ENCODE data around the gene LILRA2.
"Not testable (repeated sequence)": the region's sequence is repeated elsewhere in the genome, so short reads cannot be mapped to it uniquely, and the experiment has no call there.

LILRA2 gene

DNA sequence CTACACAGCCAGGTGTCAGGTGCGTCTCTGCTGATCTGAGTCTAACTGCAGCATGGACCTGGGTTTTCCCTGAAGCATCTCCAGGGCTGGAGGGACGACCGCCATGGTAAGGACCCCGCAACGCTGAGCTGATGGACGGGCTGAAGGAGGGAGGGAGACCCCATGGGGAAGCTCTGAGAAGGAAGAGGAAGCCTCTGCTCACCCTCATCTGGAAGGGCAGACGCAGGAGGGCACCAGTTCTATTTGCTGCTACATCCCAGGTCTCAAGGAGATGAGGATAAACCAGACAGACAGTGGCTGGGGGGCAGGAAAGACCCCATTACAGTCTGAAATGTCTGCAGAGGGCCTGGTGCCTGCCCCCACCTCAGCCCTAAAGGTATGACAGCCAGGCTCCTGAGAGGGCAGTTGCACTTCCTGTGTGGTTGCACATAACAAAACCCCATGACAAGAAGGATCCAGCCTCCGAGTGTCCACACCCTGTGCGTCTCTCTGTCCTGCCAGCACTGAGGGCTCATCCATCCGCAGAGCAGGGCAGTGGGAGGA, at the start of gene LILRA2:
Gene LILRA2 (plus strand): TSS at position 461 of the 543 bp plus-strand sequence. CDS start 89 bp downstream, outside the sequence.
- no peak for DNase-seq (ENCODE audit: low read depth)

GRCh38 chr19:54525636-54526035, 48.0 kb upstream of the LILRA2 start:
- no peak for DNase-seq (ENCODE audit: low read depth)

GRCh38 chr19:54526972-54527371, 46.6 kb upstream of the LILRA2 start:
- DNase-seq (ENCODE audit: low read depth), result no peak

DNA sequence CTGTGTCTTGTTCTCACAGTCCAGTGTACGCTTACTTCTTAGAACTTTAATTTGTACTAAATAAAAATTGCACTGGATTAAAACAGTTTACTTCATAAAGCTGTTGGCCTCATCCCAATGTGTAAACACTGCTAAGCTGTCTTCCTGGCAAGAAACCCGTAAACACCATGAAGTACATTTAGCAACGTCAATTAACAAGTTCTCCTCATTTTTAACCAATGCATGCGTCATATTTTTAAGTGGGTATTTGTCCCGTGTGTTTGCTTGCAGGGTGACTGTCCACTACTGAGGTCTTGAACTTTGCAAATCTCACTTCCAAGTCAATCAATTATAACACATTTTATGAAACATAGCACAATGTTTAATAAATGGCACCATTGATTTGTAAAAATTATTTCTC, 42.7 kb upstream of the LILRA2 start:
- DNase-seq (ENCODE audit: low read depth), result no peak

DNA sequence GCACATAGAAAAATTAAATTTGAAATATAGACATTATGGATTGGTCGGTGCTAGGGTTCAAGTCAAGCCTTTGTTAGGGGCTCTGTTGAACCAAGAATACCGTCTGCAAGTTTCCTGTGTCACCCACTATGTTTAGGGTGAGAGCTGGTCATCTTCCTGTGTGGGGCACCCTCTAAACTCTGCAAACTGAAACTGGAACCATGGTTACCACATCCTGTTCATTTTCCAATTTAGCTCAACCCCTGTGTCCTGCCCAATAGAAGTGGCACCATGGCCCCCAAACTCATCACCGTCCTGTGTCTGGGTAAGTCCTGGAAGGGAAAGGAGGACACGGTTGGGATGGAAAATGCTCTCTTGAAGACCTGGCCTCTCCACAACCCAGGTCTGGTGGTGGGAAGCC, 41.1 kb upstream of the LILRA2 start:
- no peak for DNase-seq (ENCODE audit: low read depth)

DNA sequence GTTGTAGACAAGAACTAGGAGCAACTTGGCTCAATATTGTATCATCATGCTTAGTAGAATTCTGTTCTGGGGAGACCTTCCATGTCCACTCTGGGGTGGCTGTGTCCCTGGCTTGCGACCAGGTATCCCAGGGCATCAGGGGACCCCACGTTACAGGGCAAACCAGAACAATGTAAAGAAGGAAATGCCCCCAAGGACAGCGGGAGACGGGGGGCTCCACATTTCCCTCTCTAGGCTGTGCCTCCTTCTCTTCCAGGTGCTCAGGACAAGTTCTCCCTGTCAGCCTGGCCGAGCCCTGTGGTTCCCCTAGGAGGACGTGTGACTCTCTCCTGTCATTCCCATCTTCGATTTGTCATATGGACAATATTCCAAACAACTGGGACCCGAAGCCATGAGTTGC, 40.1 kb upstream of the LILRA2 start:
- DNase-seq (ENCODE audit: low read depth), result no peak

GRCh38 chr19:54534156-54534555, 39.4 kb upstream of the LILRA2 start:
- DNase-seq (ENCODE audit: low read depth), result no peak

DNA sequence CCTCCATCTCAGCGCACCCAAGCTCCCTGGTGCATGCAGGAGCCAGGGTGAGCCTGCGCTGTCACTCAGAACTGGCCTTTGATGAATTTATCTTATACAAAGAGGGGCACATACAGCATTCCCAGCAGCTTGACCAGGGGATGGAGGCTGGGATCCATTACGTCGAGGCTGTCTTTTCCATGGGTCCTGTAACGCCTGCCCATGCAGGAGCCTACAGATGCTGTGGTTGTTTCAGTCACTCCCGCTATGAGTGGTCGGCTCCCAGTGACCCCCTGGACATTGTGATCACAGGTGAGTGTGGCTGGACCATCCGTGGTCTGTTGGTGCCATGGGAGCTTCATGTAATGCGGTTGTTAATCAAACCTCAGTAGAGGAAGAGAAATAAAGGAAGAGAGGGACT, 38.0 kb upstream of the LILRA2 start:
- DNase-seq (ENCODE audit: low read depth), result no peak

- DNase-seq (ENCODE audit: low read depth), result no peak
Measured at GRCh38 chr19:54536956-54537355, 36.6 kb upstream of the LILRA2 start.

GRCh38 chr19:54541712-54542111, 31.9 kb upstream of the LILRA2 start:
- DNase-seq (ENCODE audit: low read depth), result no peak

DNA sequence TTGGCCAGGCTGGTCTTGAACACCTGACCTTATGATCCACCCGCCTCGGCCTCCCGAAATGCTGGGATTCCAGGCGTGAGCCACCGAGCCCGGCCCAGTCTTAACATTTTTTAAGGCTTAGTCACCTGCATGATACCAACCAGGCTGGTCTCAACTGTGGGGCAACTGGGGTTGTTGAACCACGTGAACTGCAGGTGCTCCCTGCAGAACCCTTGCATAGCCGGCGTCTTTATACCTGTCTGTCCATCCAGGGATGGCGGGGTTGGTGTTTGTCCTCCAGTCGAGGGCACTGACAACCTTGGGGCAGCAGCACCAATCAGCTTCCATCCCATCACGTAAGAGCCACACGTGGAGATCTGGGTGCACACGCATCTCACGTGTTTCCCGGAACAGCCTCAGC, 24.8 kb upstream of the LILRA2 start:
- no peak for DNase-seq (ENCODE audit: low read depth)

DNA sequence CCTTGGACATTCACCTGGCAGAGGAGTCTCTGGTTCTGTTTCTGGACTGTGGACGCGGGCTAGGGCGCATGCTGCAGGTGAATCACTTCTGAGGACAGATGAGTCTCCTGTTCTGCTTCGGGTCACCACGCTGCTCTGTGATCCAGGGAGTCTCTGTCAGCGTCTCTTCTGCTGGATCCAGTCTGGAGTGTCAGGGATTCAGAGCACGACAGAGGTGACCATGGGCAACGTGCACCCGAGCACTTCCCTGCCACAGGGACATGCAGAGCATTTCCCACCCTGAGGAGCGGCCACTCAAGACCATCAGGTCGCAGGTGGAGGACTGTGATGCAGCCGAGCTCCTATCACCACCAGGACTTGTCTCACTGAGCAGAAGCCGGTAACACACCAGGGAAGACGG, 24.4 kb upstream of the LILRA2 start:
- no peak for DNase-seq (ENCODE audit: low read depth)

DNA sequence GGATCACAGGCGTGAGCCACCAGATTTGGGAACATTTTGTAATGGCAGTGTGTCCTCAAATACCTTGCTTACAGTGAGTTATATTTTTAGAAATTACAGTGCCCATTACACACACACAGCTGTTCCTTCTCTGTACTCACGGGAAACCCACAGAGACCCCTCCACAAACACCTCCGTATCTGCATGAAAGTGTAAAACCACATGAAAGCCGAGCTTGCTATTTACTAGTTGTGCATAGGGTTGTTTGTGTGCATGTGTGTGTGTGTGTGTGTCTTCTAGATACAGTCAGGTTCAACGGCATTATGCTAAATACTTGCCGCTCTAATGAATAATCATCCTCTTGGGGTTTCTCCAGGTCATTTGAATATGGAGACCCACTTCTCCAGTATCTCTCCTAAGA, 22.3 kb upstream of the LILRA2 start:
- no peak for DNase-seq (ENCODE audit: low read depth)

DNA sequence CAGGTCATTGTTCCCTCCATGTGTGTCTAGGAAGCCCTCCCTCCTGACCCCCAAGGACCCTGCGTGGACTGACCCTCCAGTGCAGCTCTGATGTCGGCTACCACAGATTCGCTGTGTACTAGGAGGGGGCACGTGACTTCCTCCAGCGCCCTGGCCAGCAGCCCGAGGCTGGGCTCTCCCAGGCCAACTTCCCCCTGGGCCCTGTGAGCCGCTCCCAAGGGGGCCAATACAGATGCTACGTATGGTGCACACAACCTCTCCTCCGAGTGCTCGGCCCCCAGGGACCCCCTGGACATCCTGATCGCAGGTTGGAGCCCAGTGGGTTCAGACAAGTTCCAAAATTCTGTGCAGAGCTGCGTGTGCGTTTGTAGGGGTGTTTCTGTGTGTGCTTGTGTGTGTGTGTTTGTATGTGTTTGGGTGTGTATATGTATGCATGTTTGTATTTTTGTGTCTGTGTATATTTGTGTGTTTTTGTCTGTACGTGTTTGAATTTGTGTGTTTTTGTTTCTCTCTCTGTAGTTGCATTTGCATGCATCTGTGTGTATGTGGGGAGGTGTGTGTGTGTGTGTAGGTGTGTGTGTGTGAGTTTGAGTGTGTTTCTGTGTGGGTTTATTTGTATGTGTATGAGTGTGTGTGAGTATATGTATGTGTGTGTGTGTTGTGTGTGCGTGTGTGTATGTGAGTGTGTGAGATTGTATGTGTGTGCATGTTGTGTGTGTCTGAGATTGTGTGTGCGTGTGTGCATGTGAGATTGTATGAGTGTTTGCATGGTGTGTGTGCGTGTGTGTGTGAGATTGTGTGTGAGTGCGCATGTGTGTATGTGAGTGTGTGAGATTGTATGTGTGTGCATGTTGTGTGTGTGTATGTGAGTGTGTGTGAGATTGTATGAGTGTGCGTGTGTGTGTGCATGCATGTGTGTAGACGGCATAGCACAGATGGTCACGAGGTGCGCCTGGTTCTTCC, 21.4 kb upstream of the LILRA2 start:
- no peak for DNase-seq (ENCODE audit: low read depth)

DNA sequence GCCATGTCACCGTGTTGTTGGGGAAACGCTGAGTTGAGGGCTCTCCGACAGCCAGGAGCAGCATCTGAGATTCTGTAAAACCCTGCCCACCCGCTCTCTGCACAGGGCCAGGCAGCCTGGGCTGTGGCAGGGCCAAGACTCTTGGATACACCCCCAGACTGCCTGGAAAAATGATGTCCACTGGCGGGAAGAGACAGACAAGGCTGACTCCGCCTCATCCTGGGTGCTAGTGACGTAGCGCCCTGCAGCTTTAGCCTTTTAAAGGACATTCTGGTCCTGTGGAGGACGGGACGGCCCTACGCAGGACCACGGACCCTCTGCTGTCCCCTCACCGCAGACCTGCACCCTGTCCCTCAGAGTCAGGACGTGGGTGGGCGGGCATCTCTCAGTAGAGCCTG, 20.7 kb upstream of the LILRA2 start:
- no peak for DNase-seq (ENCODE audit: low read depth)

GRCh38 chr19:54554006-54554405, 19.6 kb upstream of the LILRA2 start:
- DNase-seq (ENCODE audit: low read depth), result no peak

DNA sequence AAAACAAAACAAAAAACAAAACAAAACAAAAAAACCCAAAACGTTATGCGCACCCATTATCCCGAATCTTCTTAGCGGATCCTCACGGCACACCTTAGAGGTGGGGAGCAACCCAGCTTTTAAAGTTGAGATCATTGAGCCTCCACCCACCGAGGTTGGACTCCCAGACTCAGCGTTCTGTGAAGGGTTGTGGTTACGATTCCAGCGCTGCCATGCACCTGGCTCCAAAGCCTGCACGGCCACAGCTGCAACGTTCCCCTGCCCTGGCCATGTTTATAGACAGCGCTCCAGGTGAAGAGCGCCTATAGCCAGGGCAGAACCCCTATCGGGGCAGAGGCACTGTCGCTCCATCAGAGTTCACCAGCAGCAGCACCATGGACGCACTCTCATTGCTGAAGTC, 18.7 kb upstream of the LILRA2 start:
- DNase-seq (ENCODE audit: low read depth), result no peak

DNA sequence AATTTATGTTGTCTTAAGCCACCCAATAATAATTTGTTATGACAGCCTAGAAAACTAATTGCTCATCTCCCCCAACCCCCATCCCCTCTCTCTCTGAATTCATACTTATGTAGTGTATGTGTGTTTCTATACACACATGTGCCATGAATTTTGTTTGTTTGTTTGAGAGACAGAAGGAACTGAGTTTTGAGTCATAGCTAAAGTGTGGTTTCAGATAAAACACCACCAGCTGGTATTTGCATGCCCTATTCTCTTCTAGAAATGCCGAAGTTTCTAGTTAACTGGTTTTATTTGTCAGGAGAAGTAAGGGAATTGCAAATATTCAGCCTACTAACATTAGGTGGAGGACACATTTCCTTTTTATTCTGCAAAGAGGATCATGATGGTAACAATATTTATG, 17.4 kb upstream of the LILRA2 start:
- no peak for DNase-seq (ENCODE audit: low read depth)

DNA sequence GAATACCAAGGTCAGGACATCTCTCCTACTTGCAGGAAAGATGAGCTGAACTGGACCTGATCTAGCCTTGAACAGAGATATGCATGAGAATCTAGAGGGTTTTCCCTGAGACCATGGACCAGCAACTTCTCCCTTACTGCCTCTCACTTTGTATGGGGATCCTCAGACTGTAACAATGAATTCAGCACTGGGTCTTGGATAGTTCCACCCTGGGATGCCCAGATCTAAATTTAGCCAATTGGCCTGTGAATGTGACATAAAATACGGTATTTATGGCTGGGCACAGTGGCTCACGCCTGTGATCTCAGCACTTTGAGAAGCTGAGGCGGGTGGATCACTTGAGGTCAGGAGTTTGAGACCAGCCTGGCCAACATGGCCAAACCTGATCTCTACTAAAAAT, 15.3 kb upstream of the LILRA2 start:
- no peak for DNase-seq (ENCODE audit: low read depth)

GRCh38 chr19:54560881-54561385, 12.7 kb upstream of the LILRA2 start:
- DNase-seq (ENCODE audit: low read depth), result no peak

DNA sequence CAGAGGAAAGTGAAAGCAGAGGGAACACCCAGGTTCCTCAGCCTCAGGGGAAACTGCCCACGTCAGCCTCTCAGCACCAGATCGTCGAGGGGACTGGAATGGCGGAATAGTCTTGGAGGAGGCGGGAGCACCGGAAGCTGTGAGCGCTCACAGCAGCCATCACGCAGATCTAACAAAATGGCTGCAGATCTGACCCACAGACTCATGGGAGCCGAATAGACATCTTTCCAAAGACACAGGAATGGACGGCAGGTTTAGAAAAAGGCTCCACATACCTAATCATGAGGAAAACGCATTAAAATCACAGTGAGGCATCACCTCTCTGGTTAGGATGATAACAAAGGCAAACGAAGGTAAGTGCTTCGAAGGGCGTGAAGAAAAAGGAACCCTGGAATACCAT, 11.8 kb upstream of the LILRA2 start:
- DNase-seq (ENCODE audit: low read depth), result no peak

- not testable (repeated sequence) for DNase-seq (ENCODE audit: low read depth)
Measured at GRCh38 chr19:54563206-54563605, 10.4 kb upstream of the LILRA2 start.

DNA sequence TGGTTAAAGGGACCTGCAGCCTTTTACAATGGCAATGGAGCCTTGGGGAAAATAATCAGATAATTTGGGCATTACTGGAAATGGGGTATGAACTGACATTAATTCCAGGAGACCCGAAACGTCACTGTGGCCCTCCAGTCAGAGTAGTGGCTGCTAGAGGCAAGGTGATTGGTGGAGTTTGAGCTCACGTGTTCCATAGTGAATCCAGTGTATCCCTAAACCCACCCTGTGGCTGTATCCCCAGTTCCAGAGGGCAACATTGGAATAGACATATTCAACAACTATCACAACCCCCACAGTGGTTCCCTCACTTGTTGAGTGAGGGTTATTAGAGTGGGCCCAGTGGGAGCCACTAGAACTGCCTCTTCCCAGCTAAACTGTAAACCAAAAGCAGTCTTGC, 3.3 kb upstream of the LILRA2 start:
- no peak for DNase-seq (ENCODE audit: low read depth)

Measured in EH (cell line).